Left ventricle myocardium superior (tissue), 1 donor: ENCODE measurements around the gene USP24. TPM values are rescaled to one million over a fixed set of nuclear protein-coding genes. Genes with fewer than 3 reads are reported as not detected.
"Not testable (repeated sequence)": the region's sequence is repeated elsewhere in the genome, so short reads cannot be mapped to it uniquely, and the experiment has no call there.

Experiments used
- ATAC-seq: fragments of 200-7000 bp; cut with Tn5 transposase; one replicate; pipeline ENCODE4 v1.9.1; 2020; ENCODE audit warnings: mild to moderate bottlenecking, moderate library complexity
- DNase-seq: peaks from one replicate; pipeline ENCODE4 v3.0.0-alpha.2; 2020
- intact Hi-C: fragments of 100-400 bp; cut with micrococcal nuclease; formaldehyde crosslinking; loops from one replicate; pipeline ENCODE4 v1.11.0; 2022
- total RNA-seq: library from RNA; stranded (reverse); fragmentation: NEBNext Ultra II Directional; extraction: Animal tissue kit (Norgen Biotek cat#: 25700); gene quantifications from one replicate; pipeline ENCODE4 v1.2.1, GENCODE V29; 2021
- donor health status: DM: no; HTN: yes; CAD: no; lungs with severe emphysema.

USP24 gene
- total RNA-seq, 1 donor from 2014 or later, result 33.1 TPM

DNA sequence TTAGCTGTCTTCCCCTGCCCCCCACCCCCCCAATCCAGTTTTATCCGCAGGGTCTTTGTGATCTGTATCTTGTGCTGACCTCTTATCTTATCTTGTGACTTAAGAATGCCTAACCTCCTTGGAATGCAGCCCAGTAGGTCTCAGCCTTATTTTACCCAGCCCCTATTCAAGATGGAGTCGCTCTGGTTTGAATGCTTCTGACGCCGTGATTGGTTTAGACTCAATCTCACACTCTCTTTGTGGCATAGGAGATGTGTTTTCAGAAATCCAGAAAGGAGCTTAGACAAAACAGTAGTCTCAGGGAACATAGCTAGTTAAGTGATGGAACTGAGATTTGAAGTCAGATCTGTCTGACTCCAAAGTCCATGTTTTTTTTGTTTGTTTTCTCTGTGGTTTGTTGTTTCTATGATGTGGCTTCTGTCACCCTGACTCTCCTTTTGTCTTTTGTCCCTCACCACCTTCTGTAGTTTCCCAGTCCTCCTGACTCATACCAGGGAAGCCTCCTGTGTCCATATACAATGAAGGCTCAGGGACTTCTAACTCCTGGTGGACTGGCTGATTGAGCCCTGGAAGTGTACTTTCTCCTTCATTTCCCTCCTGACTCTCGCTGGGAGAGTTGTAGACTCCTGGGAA lies 18.1 kb upstream of the USP24 start:
- no peak for ATAC-seq
- intact Hi-C loops, result no loop called here
- no peak for DNase-seq

DNA sequence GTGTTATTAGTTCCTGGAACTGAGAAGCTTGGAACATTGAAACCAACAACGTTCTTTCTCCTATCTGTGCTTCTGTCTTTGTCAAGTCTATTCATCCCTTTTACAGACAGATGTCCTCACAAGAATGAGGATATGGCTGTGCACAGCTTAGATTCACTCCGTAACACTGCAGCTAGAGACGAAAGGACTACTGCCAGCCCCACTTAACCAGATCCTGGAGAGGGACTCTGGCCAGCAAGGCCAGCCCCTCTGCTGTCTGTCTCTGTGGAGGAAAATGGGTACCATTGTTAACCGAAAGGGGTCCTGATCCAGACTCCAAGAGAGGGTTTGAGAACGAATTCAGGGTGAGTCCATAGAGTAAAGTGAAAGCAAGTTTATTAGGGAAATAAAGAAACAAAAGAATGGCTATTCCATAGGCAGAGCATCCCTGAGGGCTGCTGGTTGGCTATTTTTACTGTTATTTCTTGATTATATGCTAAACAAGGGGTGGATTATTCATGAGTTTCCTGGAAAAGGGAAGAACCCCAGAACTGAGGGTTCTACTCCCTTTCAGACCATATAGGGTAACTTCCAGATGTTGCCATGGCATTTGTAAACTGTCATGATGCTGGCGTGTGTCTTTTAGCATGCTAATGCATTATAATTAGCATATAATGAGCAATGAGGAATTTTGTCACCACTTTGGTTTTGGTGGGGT lies 17.4 kb upstream of the USP24 start:
- intact Hi-C loops, result no loop called here
- no peak for DNase-seq
- no peak for ATAC-seq

GRCh38 chr1:55231745-55232144 lies 16.6 kb upstream of the USP24 start:
- ATAC-seq, result no peak
- no peak for DNase-seq
- intact Hi-C loops, result no loop called here

GRCh38 chr1:55230659-55231058 lies 15.5 kb upstream of the USP24 start:
- DNase-seq, result no peak
- intact Hi-C loops, result no loop called here
- ATAC-seq, result peak; percentile 95

- DNase-seq, intact Hi-C loops: not testable (repeated sequence)
- ATAC-seq, result peak; percentile 37
Measured at GRCh38 chr1:55229726-55230125, 14.6 kb upstream of the USP24 start.

DNA sequence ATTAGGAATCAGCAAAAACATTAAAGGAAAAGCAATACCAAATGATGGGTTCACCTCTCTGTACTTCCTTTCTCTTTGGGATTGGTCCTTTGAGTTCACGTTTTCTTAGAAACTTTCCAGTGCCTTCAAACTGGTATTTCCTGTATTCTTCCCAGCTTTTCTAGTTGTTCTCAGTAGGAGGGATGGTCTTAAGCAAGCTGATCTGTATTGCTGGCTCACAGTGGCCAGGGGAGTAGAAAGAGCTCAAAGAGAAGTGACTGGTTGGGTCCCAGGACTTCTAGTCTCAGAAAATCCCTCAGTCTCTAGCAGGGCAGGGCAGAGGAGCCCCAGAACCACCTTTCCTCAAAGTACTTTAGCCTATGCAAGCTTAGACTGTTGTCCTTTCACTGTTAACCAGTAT lies 10.1 kb upstream of the USP24 start:
- intact Hi-C loops, result no loop called here
- DNase-seq (no peak), ATAC-seq (no peak)

DNA sequence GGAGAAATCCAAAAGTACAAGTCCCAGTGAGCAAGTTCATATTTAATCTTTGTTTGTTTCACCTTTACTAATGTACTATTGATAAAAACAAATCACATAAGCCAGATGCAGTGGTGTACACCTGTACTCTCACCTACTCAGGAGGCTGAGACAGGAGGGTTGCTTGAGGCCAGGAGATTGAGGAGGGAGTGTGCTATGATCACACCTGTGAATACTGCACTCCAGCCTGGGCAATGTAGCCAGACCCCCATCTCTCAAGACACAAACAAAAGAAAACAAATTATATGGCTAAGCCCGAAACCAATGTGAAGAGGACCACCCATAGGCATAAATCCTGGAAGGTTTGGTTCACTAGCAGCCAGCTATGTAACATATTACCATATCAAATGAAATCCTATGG lies 9.6 kb upstream of the USP24 start:
- ATAC-seq (no peak), DNase-seq (no peak)
- intact Hi-C loops, result no loop called here

- no peak for DNase-seq
- ATAC-seq, result no peak
- intact Hi-C loops, result no loop called here
Measured at GRCh38 chr1:55222152-55222551, 7.0 kb upstream of the USP24 start.

GRCh38 chr1:55217226-55217986 lies 2.2 kb upstream of the USP24 start:
- intact Hi-C loops, result no loop called here

DNA sequence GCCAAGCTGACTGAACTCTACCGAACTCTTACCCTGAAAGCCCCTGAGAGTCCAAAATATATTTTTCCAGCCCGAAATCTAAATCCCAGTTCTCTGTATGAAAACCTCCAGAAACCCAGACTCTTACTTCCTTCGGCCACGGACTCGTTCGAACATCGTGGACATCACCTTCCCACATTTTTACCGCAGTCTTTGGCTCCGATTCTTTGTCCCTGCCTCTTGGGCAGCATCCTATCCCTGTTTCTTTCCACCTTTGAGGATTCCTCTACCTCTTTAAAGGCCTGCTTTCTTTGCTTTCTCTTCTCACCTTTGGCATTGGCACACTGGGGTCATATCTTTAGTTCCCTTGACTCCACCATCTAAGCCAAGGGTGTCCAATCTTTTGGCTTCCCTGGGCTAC lies 932 bp upstream of the USP24 start:
- no peak for ATAC-seq
- intact Hi-C loops, result no loop called here
- DNase-seq, result no peak

More at GRCh38 chr1:55217226-55217986, 2.2 kb upstream of the USP24 start:
- no peak for DNase-seq
- ATAC-seq, result no peak

DNA sequence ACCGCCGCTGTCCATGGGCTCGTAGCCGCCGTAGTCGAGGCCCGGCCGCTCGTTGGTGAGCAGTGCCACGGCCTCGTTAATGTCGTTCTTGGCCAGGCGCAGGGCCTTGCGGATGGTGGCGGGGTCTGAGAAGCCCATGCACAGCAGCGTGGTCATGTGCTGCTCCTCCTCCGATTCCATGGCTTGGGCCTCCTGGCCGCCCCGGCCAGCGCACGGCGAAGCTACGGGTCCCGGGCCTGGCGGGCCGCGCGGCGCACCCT lies 300 bp downstream of the USP24 start:
- DNase-seq (no peak), ATAC-seq (peak; percentile 41)
- intact Hi-C loops, result no loop called here

DNA sequence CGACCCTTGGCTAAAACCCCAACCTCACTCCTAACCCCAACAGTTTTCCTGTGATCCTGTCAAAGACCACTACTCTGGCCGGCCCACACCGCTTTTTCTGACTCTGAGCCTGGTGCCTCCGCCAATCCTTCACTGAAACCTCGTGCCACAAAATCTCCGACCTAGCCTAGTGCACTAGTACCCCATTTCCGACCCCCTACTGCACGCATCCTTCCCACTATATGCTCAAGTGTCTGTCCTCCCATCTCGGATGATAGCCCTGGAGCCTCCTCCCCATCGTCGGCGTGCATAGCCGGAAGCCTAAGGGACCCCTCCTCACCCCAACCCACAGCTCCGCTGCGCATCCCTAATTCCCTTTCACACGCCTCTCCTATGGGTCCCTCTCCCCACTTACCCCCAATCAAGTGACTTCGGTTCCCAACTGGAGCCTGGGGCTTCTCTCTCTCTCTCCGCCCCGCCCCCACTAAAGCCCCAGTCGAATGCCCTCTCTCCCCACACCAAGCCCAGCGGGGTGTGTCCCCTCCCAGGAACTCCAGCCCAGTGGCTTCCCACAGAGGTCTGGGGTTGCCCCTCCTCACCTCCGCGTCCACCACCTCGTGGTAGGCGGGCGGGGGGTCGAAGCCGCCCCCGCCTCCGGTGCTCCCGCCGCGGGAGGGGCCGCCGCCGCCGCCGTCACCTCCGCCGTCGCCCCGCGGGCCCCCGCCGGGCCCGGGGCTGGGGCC lies 791 bp downstream of the USP24 start:
- DNase-seq (peak; percentile 63), ATAC-seq (peak; percentile 6)
- intact Hi-C loops, result no loop called here

DNA sequence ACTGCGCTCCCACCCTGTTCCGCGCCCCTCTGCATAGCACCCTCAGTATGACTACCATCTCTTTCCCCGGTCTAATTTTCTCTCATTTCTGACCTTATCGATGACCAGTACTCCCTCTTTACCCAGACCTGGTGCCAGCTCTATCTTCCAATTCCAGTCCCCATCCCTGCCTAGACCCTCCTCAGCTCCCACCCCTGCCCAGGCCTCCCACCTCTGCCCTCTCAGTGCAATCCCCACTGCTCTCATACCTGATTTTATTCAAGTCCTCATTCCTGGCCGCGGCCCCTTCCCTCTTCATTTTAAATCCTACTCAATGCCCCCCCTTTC lies 1.3 kb downstream of the USP24 start:
- DNase-seq (no peak), ATAC-seq (no peak)
- intact Hi-C loops, result no loop called here

- ATAC-seq (no peak), DNase-seq (no peak)
- intact Hi-C loops, result no loop called here
Measured at GRCh38 chr1:55213151-55213884, 1.8 kb downstream of the USP24 start.

- ATAC-seq, result no peak
- no peak for DNase-seq
- intact Hi-C loops, result no loop called here
Measured at GRCh38 chr1:55212349-55213150, 2.6 kb downstream of the USP24 start.

- DNase-seq, result no peak
- intact Hi-C loops, result no loop called here
- ATAC-seq, result no peak
Measured at GRCh38 chr1:55211863-55212262, 3.3 kb downstream of the USP24 start.

DNA sequence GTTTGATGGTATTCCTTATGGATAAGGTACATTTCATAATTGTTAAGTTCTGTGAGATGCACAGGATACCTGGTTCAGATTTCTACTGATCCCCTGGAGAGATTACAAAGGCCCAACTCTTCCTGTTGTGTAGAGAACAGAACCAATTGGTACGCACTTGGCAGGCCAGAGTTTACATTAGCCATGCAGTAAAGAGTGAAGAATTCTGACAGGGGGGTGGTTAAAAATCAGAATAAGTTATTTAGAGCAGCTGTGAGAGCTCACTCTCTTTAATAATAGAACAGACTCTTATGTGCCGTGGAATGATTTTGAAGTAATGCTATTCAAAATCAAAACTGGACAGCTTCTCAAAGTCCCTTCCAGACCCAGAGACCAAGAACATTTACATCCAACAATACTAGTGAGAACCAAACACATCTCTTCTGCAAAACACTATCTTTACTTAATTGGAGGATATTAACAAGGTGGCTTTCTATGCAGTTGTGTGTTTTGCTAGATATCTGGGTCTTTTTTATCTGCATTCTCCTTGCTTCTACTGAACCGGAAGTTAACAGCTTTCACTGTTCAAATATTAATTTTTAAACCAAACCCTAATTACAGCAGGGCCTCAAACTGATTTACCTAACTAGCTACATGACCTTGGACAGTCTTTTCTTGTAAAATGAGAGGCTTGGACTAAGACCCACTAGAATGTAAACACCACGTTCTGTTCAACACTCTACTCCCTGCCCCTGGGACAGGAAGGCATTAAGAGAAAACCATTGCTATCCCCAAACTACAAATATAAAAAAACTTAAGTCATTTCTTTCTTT lies 4.0 kb downstream of the USP24 start:
- ATAC-seq (no peak), DNase-seq (no peak)
- intact Hi-C loops, result no loop called here

- intact Hi-C loops, result loop anchor here (10.0 kb wide), 1 partner anchor 54 kb away; no protein-coding TSS in a partner anchor
- DNase-seq (no peak), ATAC-seq (no peak)
Measured at GRCh38 chr1:55209247-55209646, 5.9 kb downstream of the USP24 start.
